ENCODE data around the gene PTGER2. TPM values are rescaled to one million over a fixed set of nuclear protein-coding genes. Genes with fewer than 3 reads are reported as not detected.

The PTGER2 gene
- total RNA-seq = 10 to 100 TPM in 2 of 5 donors, 1 to 10 TPM in 3; 1.3 to 22.0 (median 8.3) TPM
- 10 to 100 TPM in 2 of 3 donors, 1 to 10 TPM in 1; 5.3 to 20.6 (median 12.9) TPM for polyA plus RNA-seq
- long read RNA-seq, donor 1 = 0 reads
- long read RNA-seq, donor 2, partial matches to known transcripts = 0 of 3 reads
- long read RNA-seq, donor 2, other reads (novel, unspliced or antisense) = 0 of 3 reads
- long read RNA-seq, donor 3, transcript PTGER2-201 (2 exons, 2,383 nt) = major isoform, 7 of 26 reads
- long read RNA-seq, donor 3, partial matches to known transcripts = 19 of 26 reads
- long read RNA-seq, donor 3, other reads (novel, unspliced or antisense) = 0 of 26 reads
- long read RNA-seq, donor 4 = 0 reads
- long read RNA-seq, donor 5, transcript PTGER2-201 (2 exons, 2,383 nt) = major isoform, 15 of 22 reads
- long read RNA-seq, donor 5, partial matches to known transcripts = 7 of 22 reads
- long read RNA-seq, donor 5, other reads (novel, unspliced or antisense) = 0 of 22 reads
- long read RNA-seq, donor 6, transcript PTGER2-201 (2 exons, 2,383 nt) = major isoform, 21 of 21 reads
- long read RNA-seq, donor 6, partial matches to known transcripts = 0 of 21 reads
- long read RNA-seq, donor 6, other reads (novel, unspliced or antisense) = 0 of 21 reads
- long read RNA-seq, donor 7, transcript PTGER2-201 (2 exons, 2,383 nt) = major isoform, 7 of 7 reads
- long read RNA-seq, donor 7, partial matches to known transcripts = 0 of 7 reads
- long read RNA-seq, donor 7, other reads (novel, unspliced or antisense) = 0 of 7 reads
- long read RNA-seq, donor 8, transcript PTGER2-201 (2 exons, 2,383 nt) = major isoform, 13 of 13 reads
- long read RNA-seq, donor 8, partial matches to known transcripts = 0 of 13 reads
- long read RNA-seq, donor 8, other reads (novel, unspliced or antisense) = 0 of 13 reads
- long read RNA-seq, donor 9, transcript PTGER2-201 (2 exons, 2,383 nt) = major isoform, 18 of 19 reads
- long read RNA-seq, donor 9, partial matches to known transcripts = 0 of 19 reads
- long read RNA-seq, donor 9, other reads (novel, unspliced or antisense) = 0 of 19 reads
- long read RNA-seq, donor 10, partial matches to known transcripts = 0 of 3 reads
- long read RNA-seq, donor 10, other reads (novel, unspliced or antisense) = 0 of 3 reads

GRCh38 chr14:52313903-52314594, at the start of gene PTGER2:
TSS of gene PTGER2 (plus strand) at chr14:52314312. CDS start at chr14:52314549, 237 bp downstream.
- H3K27me3 ChIP-seq = peaks cover 0 to 23% (median 7%) of the 10 kb centered on the region in 3 donors
- TF ChIP-seq POLR2A (IDR thresholded peaks at IDR 0.05) = peak in 1 of 4 donors; percentile 41
- TF ChIP-seq POLR2AphosphoS5 (IDR thresholded peaks at IDR 0.05) = peak; percentile 87 to 94 (median 91)
- no peak for TF ChIP-seq EP300 (IDR thresholded peaks at IDR 0.05)
- peak in 1 of 7 experiments; percentile 6 for TF ChIP-seq CTCF (IDR thresholded peaks at IDR 0.05)
- H3K36me3 ChIP-seq = no peaks in the 10 kb centered on the region
- H3K4me1 ChIP-seq = peaks cover 20 to 79% (median 60%) of the 10 kb centered on the region in 4 donors
- peak within 1 kb of the TSS; percentile 64 to 86 (median 70) for H3K4me3 ChIP-seq
- H3K9me3 ChIP-seq = no peaks in the 10 kb centered on the region
- intact Hi-C loops (cut with DNase I; ENCODE audit: low total_unique reads) = no loop called here
- DNase-seq = peak; percentile 93 to 96
- WGBS, 5 donors = 0 to 1% (median 1%) methylated on average over 42 to 73 of the region's 73 CpGs
- peak within 1 kb of the TSS; percentile 78 to 94 (median 88) for H3K27ac ChIP-seq

GRCh38 chr14:52265253-52265652, 48.9 kb upstream of the PTGER2 start:
- peaks cover 12 to 40% (median 22%) of the 10 kb centered on the region in 3 donors for H3K27me3 ChIP-seq
- H3K4me3 ChIP-seq = no peak overlapping the region
- peaks cover 16 to 35% (median 22%) of the 10 kb centered on the region in 4 donors for H3K4me1 ChIP-seq
- H3K36me3 ChIP-seq = no peaks in the 10 kb centered on the region
- no peaks in the 10 kb centered on the region for H3K9me3 ChIP-seq
- DNase-seq = peak in 1 of 2 donors; percentile 11
- 45 to 75% (median 58%) methylated on average over 5 of the region's 5 CpGs for WGBS, 5 donors
- TF ChIP-seq POLR2A (IDR thresholded peaks at IDR 0.05) = no peak
- TF ChIP-seq EP300 (IDR thresholded peaks at IDR 0.05) = no peak
- no peak for TF ChIP-seq POLR2AphosphoS5 (IDR thresholded peaks at IDR 0.05)
- intact Hi-C loops (cut with DNase I; ENCODE audit: low total_unique reads) = no loop called here
- no peak overlapping the region for H3K27ac ChIP-seq

GRCh38 chr14:52266179-52266578, 47.9 kb upstream of the PTGER2 start:
- Histone ChIP-seq H3K27me3 (peaks cover 12 to 40% (median 22%) of the 10 kb centered on the region in 3 donors), H3K4me3 (no peak overlapping the region), H3K4me1 (peaks cover 16 to 35% (median 22%) of the 10 kb centered on the region in 4 donors), H3K36me3 (no peaks in the 10 kb centered on the region), H3K27ac (peak overlapping the region in 2 of 5 donors; percentile 5 to 25), H3K9me3 (no peaks in the 10 kb centered on the region)
- peak in 1 of 2 donors; percentile 20 for DNase-seq
- intact Hi-C loops (cut with DNase I; ENCODE audit: low total_unique reads) = no loop called here
- WGBS, 5 donors = 60 to 80% (median 62%) methylated on average over 3 of the region's 3 CpGs
- TF ChIP-seq CTCF (IDR thresholded peaks at IDR 0.05) = no peak
- TF ChIP-seq POLR2A (IDR thresholded peaks at IDR 0.05) = no peak
- TF ChIP-seq POLR2AphosphoS5 (IDR thresholded peaks at IDR 0.05) = no peak
- no peak for TF ChIP-seq EP300 (IDR thresholded peaks at IDR 0.05)

GRCh38 chr14:52266782-52267181, 47.3 kb upstream of the PTGER2 start:
- intact Hi-C loops (cut with DNase I; ENCODE audit: low total_unique reads) = no loop called here
- no peaks in the 10 kb centered on the region for H3K9me3 ChIP-seq
- H3K36me3 ChIP-seq = no peaks in the 10 kb centered on the region
- TF ChIP-seq POLR2AphosphoS5 (IDR thresholded peaks at IDR 0.05) (no peak), POLR2A (IDR thresholded peaks at IDR 0.05) (no peak), CTCF (IDR thresholded peaks at IDR 0.05) (no peak), EP300 (IDR thresholded peaks at IDR 0.05) (no peak)
- H3K4me1 ChIP-seq = peaks cover 16 to 35% (median 22%) of the 10 kb centered on the region in 4 donors
- DNase-seq = no peak
- H3K4me3 ChIP-seq = no peak overlapping the region
- WGBS, 5 donors = 75 to 86% (median 84%) methylated on average over 5 of the region's 5 CpGs
- H3K27ac ChIP-seq = peak overlapping the region in 2 of 5 donors; percentile 5 to 25
- H3K27me3 ChIP-seq = peaks cover 12 to 40% (median 22%) of the 10 kb centered on the region in 3 donors
